Smooth muscle cell (in vitro differentiated cells): ENCODE results near the gene MVK. TPM values are rescaled to one million over a fixed set of nuclear protein-coding genes. Genes with fewer than 3 reads are reported as not detected.

Experiments
- DNase-seq: peaks from one replicate; lab custom pipeline; 2025; ENCODE audit not compliant: unreplicated experiment; lab: John Stamatoyannopoulos, UW
- H2AFZ ChIP-seq: fragments of 200-600 bp; sonication (generic); 2 replicates; pipeline ENCODE4 v1.6.0; 2016; ENCODE audit warnings: antibody characterized with exemption, low read depth, mild to moderate bottlenecking
- H3F3A ChIP-seq: fragments of 200-600 bp; sonication (generic); 2 replicates; pipeline ENCODE4 v1.6.0; 2017; ENCODE audit warnings: antibody characterized with exemption, low read depth
- H3K27ac ChIP-seq: fragments of 200-600 bp; sonication (generic); 2 replicates; pipeline ENCODE4 v1.5.1; 2016; ENCODE audit warnings: low read depth, mild to moderate bottlenecking
- H3K27me3 ChIP-seq: fragments of 200-600 bp; sonication (generic); 2 replicates; pipeline ENCODE4 v1.6.1; 2016; ENCODE audit warnings: low read depth, mild to moderate bottlenecking
- H3K36me3 ChIP-seq: fragments of 200-600 bp; sonication (generic); 2 replicates; pipeline ENCODE4 v1.5.1; 2016; ENCODE audit warnings: low read depth
- H3K4me1 ChIP-seq: fragments of 200-600 bp; sonication (generic); 2 replicates; pipeline ENCODE4 v1.5.1; 2016; ENCODE audit warnings: low read depth
- H3K4me2 ChIP-seq: fragments of 200-600 bp; sonication (generic); 2 replicates; pipeline ENCODE4 v1.6.0; 2016; ENCODE audit warnings: mild to moderate bottlenecking
- H3K4me3 ChIP-seq: fragments of 200-600 bp; sonication (generic); 2 replicates; pipeline ENCODE4 v1.5.1; 2016; ENCODE audit warnings: mild to moderate bottlenecking
- H3K79me2 ChIP-seq: fragments of 200-600 bp; sonication (generic); 2 replicates; pipeline ENCODE4 v1.6.0; 2016; ENCODE audit warnings: low read depth, mild to moderate bottlenecking
- H3K9ac ChIP-seq: fragments of 200-600 bp; sonication (generic); 2 replicates; pipeline ENCODE4 v1.6.0; 2016; ENCODE audit warnings: low read depth
- H3K9me3 ChIP-seq: fragments of 200-600 bp; sonication (generic); replicated peaks from 2 replicates; pipeline ENCODE4 v1.5.1; 2016; ENCODE audit warnings: low read depth
- H4K20me1 ChIP-seq: fragments of 200-600 bp; sonication (generic); 2 replicates; pipeline ENCODE4 v1.6.0; 2016; ENCODE audit warnings: low read depth
- CTCF ChIP-seq: fragments of 200-600 bp; sonication (generic); IDR thresholded peaks from 2 replicates; pipeline ENCODE4 v1.5.1; 2017; ENCODE audit warnings: borderline replicate concordance, mild to moderate bottlenecking, antibody characterized with exemption; ENCODE audit not compliant: insufficient read depth, poor library complexity, severe bottlenecking
- WGBS: methylation state at CpG from one replicate; pipeline ENCODE4 v1.1.7; 2016; ENCODE audit warnings: low lambda C conversion rate; 5-methylcytosine and 5-hydroxymethylcytosine counted together
- polyA plus RNA-seq: library from polyadenylated mRNA; unstranded; fragments of >200 nt; fragmentation: Nextera tagmentation; extraction: Ambion mirVana; gene quantifications from 2 replicates; pipeline ENCODE4 v1.2.1, GENCODE V29; 2016
- total RNA-seq: library from RNA; depleted of rRNA; stranded (reverse); fragments of >200 nt; gene quantifications from 2 replicates; pipeline ENCODE4 v1.2.3, GENCODE V29; 2014

Gene MVK
- total and polyA plus RNA-seq, 2 experiments from 2014 or later, result 16.3 to 21.1 TPM

GRCh38 chr12:109637996-109638395 lies 64.4 kb downstream of the MVK start:
- no peak for DNase-seq
- WGBS, result 98% methylated on average over 3 of the region's 3 CpGs
- Histone ChIP-seq H3K27ac (no peak overlapping the region), H3K79me2 (no peaks in the 10 kb centered on the region), H3K4me2 (no peak overlapping the region), H3K36me3 (no peaks in the 10 kb centered on the region), H3F3A (no peaks in the 10 kb centered on the region), H3K9me3 (no peaks in the 10 kb centered on the region), H4K20me1 (no peaks in the 10 kb centered on the region), H3K4me3 (no peak overlapping the region), H2AFZ (no peak overlapping the region), H3K9ac (no peak overlapping the region), H3K4me1 (peaks cover 6% of the 10 kb centered on the region), H3K27me3 (no peaks in the 10 kb centered on the region)
- no peak for TF ChIP-seq CTCF

- Histone ChIP-seq H3K9me3 (no peaks in the 10 kb centered on the region), H3K27me3 (no peaks in the 10 kb centered on the region), H3K9ac (no peak overlapping the region), H2AFZ (no peak overlapping the region), H3K36me3 (no peaks in the 10 kb centered on the region), H3K4me1 (peaks cover 6% of the 10 kb centered on the region), H4K20me1 (no peaks in the 10 kb centered on the region), H3F3A (no peaks in the 10 kb centered on the region), H3K27ac (no peak overlapping the region), H3K4me2 (no peak overlapping the region), H3K79me2 (no peaks in the 10 kb centered on the region), H3K4me3 (no peak overlapping the region)
- no peak for TF ChIP-seq CTCF
- DNase-seq, result no peak
- WGBS, result 97% methylated on average over 4 of the region's 4 CpGs
Measured at GRCh38 chr12:109638735-109639134, 65.1 kb downstream of the MVK start.

GRCh38 chr12:109639151-109639872 lies 65.7 kb downstream of the MVK start:
- H3K4me1 ChIP-seq, result peaks cover 6% of the 10 kb centered on the region
- no peaks in the 10 kb centered on the region for H3F3A ChIP-seq
- no peak overlapping the region for H3K4me2 ChIP-seq
- no peaks in the 10 kb centered on the region for H3K79me2 ChIP-seq
- H3K27ac ChIP-seq, result no peak overlapping the region
- WGBS, result 85% methylated on average over 10 of the region's 10 CpGs
- H3K9ac ChIP-seq, result no peak overlapping the region
- no peaks in the 10 kb centered on the region for H3K36me3 ChIP-seq
- TF ChIP-seq CTCF, result no peak
- H4K20me1 ChIP-seq, result no peaks in the 10 kb centered on the region
- H2AFZ ChIP-seq, result no peak overlapping the region
- DNase-seq, result no peak
- no peaks in the 10 kb centered on the region for H3K27me3 ChIP-seq
- H3K4me3 ChIP-seq, result no peak overlapping the region
- H3K9me3 ChIP-seq, result no peaks in the 10 kb centered on the region

- Histone ChIP-seq H4K20me1 (no peaks in the 10 kb centered on the region), H3K27me3 (no peaks in the 10 kb centered on the region), H3F3A (no peaks in the 10 kb centered on the region), H3K9ac (no peak overlapping the region), H3K9me3 (no peaks in the 10 kb centered on the region), H3K4me2 (no peak overlapping the region), H3K27ac (no peak overlapping the region), H2AFZ (no peak overlapping the region), H3K4me1 (peaks cover 6% of the 10 kb centered on the region), H3K79me2 (no peaks in the 10 kb centered on the region), H3K4me3 (no peak overlapping the region), H3K36me3 (no peaks in the 10 kb centered on the region)
- no peak for DNase-seq
- no peak for TF ChIP-seq CTCF
- WGBS, result 73% methylated on average over 3 of the region's 3 CpGs
Measured at GRCh38 chr12:109640961-109641360, 67.4 kb downstream of the MVK start.
